PC-9 (cell line): ENCODE measurements around the gene PHACTR1.

Experiments
- CTCF ChIP-seq: fragments of 200-600 bp; sonication (generic); conservative IDR thresholded peaks from 2 replicates; pipeline ENCODE4 v1.6.1; 2017; ENCODE audit warnings: mixed run types, antibody characterized with exemption, mild to moderate bottlenecking, moderate library complexity
- EZH2 ChIP-seq: fragments of 200-600 bp; sonication (generic); IDR thresholded peaks from 2 replicates; pipeline ENCODE4 v1.8.0; 2017; ENCODE audit warnings: antibody characterized with exemption, low read depth

GRCh38 chr6:13242590-13242989 lies 526.0 kb downstream of the PHACTR1 start:
- TF ChIP-seq CTCF (no peak), EZH2 (no peak)
